Midbrain (tissue), 1 donor: Measurements from ENCODE around the gene ZFR2.
A peak's percentile ranks its signal among the peaks of the same experiment; 100 is the strongest.

ENCODE experiments used
- DNase-seq: peaks from one replicate; lab custom pipeline; 2025; lab: John Stamatoyannopoulos, UW

ZFR2 gene

GRCh38 chr19:3813473-3814392, 55.1 kb downstream of the ZFR2 start:
- no peak for DNase-seq

- no peak for DNase-seq
Observed at GRCh38 chr19:3810708-3811355, 58.0 kb downstream of the ZFR2 start.

GRCh38 chr19:3809881-3810707, 58.7 kb downstream of the ZFR2 start:
- DNase-seq: no peak

GRCh38 chr19:3808420-3809143, 60.3 kb downstream of the ZFR2 start:
- DNase-seq: no peak

GRCh38 chr19:3807574-3808354, 61.1 kb downstream of the ZFR2 start:
- no peak for DNase-seq

- DNase-seq: no peak
Observed at GRCh38 chr19:3807131-3807480, 61.7 kb downstream of the ZFR2 start.

GRCh38 chr19:3805859-3806258, 63.0 kb downstream of the ZFR2 start:
- DNase-seq: no peak

GRCh38 chr19:3804429-3804828, 64.4 kb downstream of the ZFR2 start:
- DNase-seq: no peak

- DNase-seq: no peak
Observed at GRCh38 chr19:3803986-3804385, 64.9 kb downstream of the ZFR2 start.

GRCh38 chr19:3803114-3803888, 65.5 kb downstream of the ZFR2 start:
- DNase-seq: no peak

- peak; percentile 19 for DNase-seq
Observed at GRCh38 chr19:3801412-3802096, 67.3 kb downstream of the ZFR2 start.

GRCh38 chr19:3800996-3801395, 67.8 kb downstream of the ZFR2 start:
- DNase-seq: no peak

- DNase-seq: no peak
Observed at GRCh38 chr19:3798137-3798536, 70.7 kb downstream of the ZFR2 start.

GRCh38 chr19:3796358-3796757, 72.5 kb downstream of the ZFR2 start:
- DNase-seq: no peak

GRCh38 chr19:3793799-3794198, 75.0 kb downstream of the ZFR2 start:
- no peak for DNase-seq

- DNase-seq: no peak
Observed at GRCh38 chr19:3792114-3792513, 76.7 kb downstream of the ZFR2 start.

GRCh38 chr19:3790941-3791340, 77.9 kb downstream of the ZFR2 start:
- no peak for DNase-seq

- no peak for DNase-seq
Observed at GRCh38 chr19:3790209-3790734, 78.6 kb downstream of the ZFR2 start.

GRCh38 chr19:3788996-3789778, 79.7 kb downstream of the ZFR2 start:
- no peak for DNase-seq
